ENCODE results near the gene ATP6V1A.

- no peak for TF ChIP-seq CTCF (IDR thresholded peaks at IDR 0.05; ENCODE audit: insufficient read depth, low read depth, low read length)
- TF ChIP-seq EZH2 (IDR thresholded peaks at IDR 0.05; ENCODE audit: insufficient read depth, low read length): no peak
These were observed 28.7 kb downstream of the ATP6V1A start for GRCh38 chr3:113775516-113775915.

Measured in astrocyte (in vitro differentiated cells and primary cell).